Lower leg skin (tissue), 3 donors: Measurements from ENCODE around the gene SLC25A52.

Source experiments
- CTCF ChIP-seq, 3 donors: fragments of 450-650 bp; IDR thresholded peaks; one replicate each; pipeline ENCODE4 v1.5.1; 2016; ENCODE audit warnings: antibody characterized with exemption in 3 of 3, mild to moderate bottlenecking in 3 of 3, moderate library complexity in 2 of 3
- POLR2A ChIP-seq, 2 donors: fragments of 450-650 bp; IDR thresholded peaks; one replicate each; pipeline ENCODE4 v1.6.1; 2016 to 2017; ENCODE audit warnings: antibody characterized with exemption in 2 of 2, mild to moderate bottlenecking in 1 of 2, moderate library complexity in 1 of 2

GRCh38 chr18:31739651-31740050, 21.0 kb downstream of the SLC25A52 start:
- TF ChIP-seq POLR2A (IDR thresholded peaks at IDR 0.05): no peak
- TF ChIP-seq CTCF (IDR thresholded peaks at IDR 0.05): no peak
